Tibial nerve (tissue), 4 donors: ENCODE data around the gene ZSWIM6.

ENCODE experiments used
- CTCF ChIP-seq, 5 experiments: fragments of 200-600 bp in 3 of 5; fragments of 450-650 bp in 2 of 5; sonication (generic) in 3 of 5; IDR thresholded peaks; one replicate each; pipeline ENCODE4 v1.5.1; 2016 to 2019; ENCODE audit warnings: antibody characterized with exemption in 5 of 5, mild to moderate bottlenecking in 3 of 5, moderate library complexity in 2 of 5
- EP300 ChIP-seq, 2 donors: sonication (generic); formaldehyde crosslinking; IDR thresholded peaks; one replicate each; pipeline ENCODE4 v1.6.1; 2017; ENCODE audit warnings: antibody characterized with exemption in 2 of 2, mild to moderate bottlenecking in 1 of 2
- POLR2A ChIP-seq, 2 donors: fragments of 450-650 bp; IDR thresholded peaks; one replicate each; pipeline ENCODE4 v1.6.1; 2017; ENCODE audit warnings: antibody characterized with exemption in 2 of 2, mild to moderate bottlenecking in 2 of 2, moderate library complexity in 2 of 2

- TF ChIP-seq CTCF (IDR thresholded peaks at IDR 0.05) (no peak), POLR2A (IDR thresholded peaks at IDR 0.05) (no peak), EP300 (IDR thresholded peaks at IDR 0.05) (no peak)
Measured at GRCh38 chr5:61366497-61367240, 34.6 kb downstream of the ZSWIM6 start.
